Neural cell (in vitro differentiated cells): ENCODE data around the gene MYO1D.

ENCODE experiments used
- CTCF ChIP-seq: fragments of 450-650 bp; IDR thresholded peaks from 2 replicates; pipeline ENCODE4 v1.5.1; 2014; ENCODE audit warnings: antibody characterized with exemption, mild to moderate bottlenecking, moderate library complexity; ENCODE audit not compliant: poor library complexity, severe bottlenecking
- EP300 ChIP-seq: fragments of 450-650 bp; conservative IDR thresholded peaks from 2 replicates; pipeline ENCODE4 v1.6.1; 2014; ENCODE audit warnings: antibody characterized with exemption, mild to moderate bottlenecking, moderate library complexity; ENCODE audit not compliant: poor library complexity, severe bottlenecking
- EZH2 ChIP-seq: fragments of 200-600, 300-800 bp; shearing (Covaris generic), sonication (generic); IDR thresholded peaks from 2 replicates; pipeline ENCODE4 v1.6.1; 2014; ENCODE audit warnings: antibody characterized with exemption, low read length, borderline replicate concordance, mild to moderate bottlenecking; ENCODE audit not compliant: insufficient read depth, poor library complexity, severe bottlenecking

GRCh38 chr17:32671896-32672295, 205.0 kb downstream of the MYO1D start:
- TF ChIP-seq EZH2 (no peak), EP300 (no peak), CTCF (no peak)
